ENCODE measurements around the gene TMEM145. TPM values are rescaled to one million over a fixed set of nuclear protein-coding genes. Genes with fewer than 3 reads are reported as not detected.
"Not testable (repeated sequence)": the region's sequence is repeated elsewhere in the genome, so short reads cannot be mapped to it uniquely, and the experiment has no call there.

The TMEM145 gene
- total RNA-seq, 1 experiment from 2014 or later = 3.0 TPM

- no peak for TF ChIP-seq SIN3A (IDR thresholded peaks at IDR 0.05; ENCODE audit: borderline replicate concordance, insufficient read depth, low read depth, low read length)
- no peak for TF ChIP-seq REST (IDR thresholded peaks at IDR 0.05; ENCODE audit: insufficient read depth in 1 of 2, low read depth in 2 of 2, low read length in 1 of 2)
- TF ChIP-seq, protein P1, sequence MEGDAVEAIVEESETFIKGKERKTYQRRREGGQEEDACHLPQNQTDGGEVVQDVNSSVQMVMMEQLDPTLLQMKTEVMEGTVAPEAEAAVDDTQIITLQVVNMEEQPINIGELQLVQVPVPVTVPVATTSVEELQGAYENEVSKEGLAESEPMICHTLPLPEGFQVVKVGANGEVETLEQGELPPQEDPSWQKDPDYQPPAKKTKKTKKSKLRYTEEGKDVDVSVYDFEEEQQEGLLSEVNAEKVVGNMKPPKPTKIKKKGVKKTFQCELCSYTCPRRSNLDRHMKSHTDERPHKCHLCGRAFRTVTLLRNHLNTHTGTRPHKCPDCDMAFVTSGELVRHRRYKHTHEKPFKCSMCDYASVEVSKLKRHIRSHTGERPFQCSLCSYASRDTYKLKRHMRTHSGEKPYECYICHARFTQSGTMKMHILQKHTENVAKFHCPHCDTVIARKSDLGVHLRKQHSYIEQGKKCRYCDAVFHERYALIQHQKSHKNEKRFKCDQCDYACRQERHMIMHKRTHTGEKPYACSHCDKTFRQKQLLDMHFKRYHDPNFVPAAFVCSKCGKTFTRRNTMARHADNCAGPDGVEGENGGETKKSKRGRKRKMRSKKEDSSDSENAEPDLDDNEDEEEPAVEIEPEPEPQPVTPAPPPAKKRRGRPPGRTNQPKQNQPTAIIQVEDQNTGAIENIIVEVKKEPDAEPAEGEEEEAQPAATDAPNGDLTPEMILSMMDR (IDR thresholded peaks at IDR 0.05) = no peak
- TF ChIP-seq TCF7L2 (IDR thresholded peaks at IDR 0.05; ENCODE audit: low read depth, low read length) = no peak
- Histone ChIP-seq H3K27me3 (ENCODE audit: control insufficient read depth, insufficient read depth, low read length) (no peaks in the 10 kb centered on the region), H3K4me1 (ENCODE audit: control insufficient read depth, insufficient read depth, low read length) (no peaks in the 10 kb centered on the region), H3K36me3 (ENCODE audit: control insufficient read depth, insufficient read depth, low read length) (no peaks in the 10 kb centered on the region), H3K4me3 (ENCODE audit: low read depth in 2 of 2, low read length in 2 of 2) (no peak overlapping the region), H3K9me3 (ENCODE audit: control insufficient read depth, insufficient read depth, low read depth, low read length) (no peaks in the 10 kb centered on the region), H3K27ac (ENCODE audit: low read length) (no peak overlapping the region)
- no TSS peak for BruUV-seq (replicated peaks)
- in situ Hi-C loops (cut with HindIII; ENCODE audit: low pct_unique_long_range_greater_than_20kb, low sequenced_read_pairs) (no loop called here), intact Hi-C loops (cut with micrococcal nuclease; ENCODE audit: unreplicated experiment) (no loop called here)
- ChIA-PET CTCF (no interaction called here), POLR2A (no interaction called here)
- DNase-seq (ENCODE audit: low read depth, low spot score) (no peak), ATAC-seq (no peak)
Observed at GRCh38 chr19:42335374-42335936, 22.3 kb downstream of the TMEM145 start.

DNA sequence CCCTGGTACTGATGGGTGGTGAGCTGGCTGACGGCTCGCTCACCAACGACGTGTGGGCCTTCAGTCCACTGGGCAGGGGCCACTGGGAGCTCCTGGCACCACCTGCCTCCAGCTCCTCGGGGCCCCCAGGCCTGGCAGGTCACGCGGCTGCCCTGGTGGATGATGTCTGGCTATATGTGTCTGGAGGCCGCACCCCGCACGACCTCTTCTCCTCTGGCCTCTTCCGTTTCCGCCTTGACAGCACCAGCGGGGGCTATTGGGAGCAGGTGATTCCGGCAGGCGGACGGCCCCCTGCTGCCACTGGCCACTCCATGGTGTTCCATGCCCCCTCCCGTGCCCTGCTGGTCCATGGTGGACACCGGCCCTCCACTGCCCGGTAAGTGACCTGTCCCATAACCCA lies 22.9 kb downstream of the TMEM145 start:
- H3K27me3 ChIP-seq (ENCODE audit: control insufficient read depth, insufficient read depth, low read length) = no peaks in the 10 kb centered on the region
- no peaks in the 10 kb centered on the region for H3K4me1 ChIP-seq (ENCODE audit: control insufficient read depth, insufficient read depth, low read length)
- ATAC-seq = no peak
- ChIA-PET CTCF (no interaction called here), POLR2A (no interaction called here)
- in situ Hi-C loops (cut with HindIII; ENCODE audit: low pct_unique_long_range_greater_than_20kb, low sequenced_read_pairs) = no loop called here
- intact Hi-C loops (cut with micrococcal nuclease; ENCODE audit: unreplicated experiment) = no loop called here
- TF ChIP-seq POLR2AphosphoS5 (IDR thresholded peaks at IDR 0.05; ENCODE audit: low read depth, low read length) (no peak), SIN3A (IDR thresholded peaks at IDR 0.05; ENCODE audit: borderline replicate concordance, insufficient read depth, low read depth, low read length) (no peak)
- TF ChIP-seq, protein P1 (IDR thresholded peaks at IDR 0.05) = no peak
- no TSS peak for BruUV-seq (replicated peaks)
- H3K36me3 ChIP-seq (ENCODE audit: control insufficient read depth, insufficient read depth, low read length) = no peaks in the 10 kb centered on the region
- no peak overlapping the region for H3K4me3 ChIP-seq (ENCODE audit: low read depth in 2 of 2, low read length in 2 of 2)
- H3K27ac ChIP-seq (ENCODE audit: low read length) = no peak overlapping the region
- H3K9me3 ChIP-seq (ENCODE audit: control insufficient read depth, insufficient read depth, low read depth, low read length) = no peaks in the 10 kb centered on the region
- DNase-seq (ENCODE audit: low read depth, low spot score) = no peak

DNA sequence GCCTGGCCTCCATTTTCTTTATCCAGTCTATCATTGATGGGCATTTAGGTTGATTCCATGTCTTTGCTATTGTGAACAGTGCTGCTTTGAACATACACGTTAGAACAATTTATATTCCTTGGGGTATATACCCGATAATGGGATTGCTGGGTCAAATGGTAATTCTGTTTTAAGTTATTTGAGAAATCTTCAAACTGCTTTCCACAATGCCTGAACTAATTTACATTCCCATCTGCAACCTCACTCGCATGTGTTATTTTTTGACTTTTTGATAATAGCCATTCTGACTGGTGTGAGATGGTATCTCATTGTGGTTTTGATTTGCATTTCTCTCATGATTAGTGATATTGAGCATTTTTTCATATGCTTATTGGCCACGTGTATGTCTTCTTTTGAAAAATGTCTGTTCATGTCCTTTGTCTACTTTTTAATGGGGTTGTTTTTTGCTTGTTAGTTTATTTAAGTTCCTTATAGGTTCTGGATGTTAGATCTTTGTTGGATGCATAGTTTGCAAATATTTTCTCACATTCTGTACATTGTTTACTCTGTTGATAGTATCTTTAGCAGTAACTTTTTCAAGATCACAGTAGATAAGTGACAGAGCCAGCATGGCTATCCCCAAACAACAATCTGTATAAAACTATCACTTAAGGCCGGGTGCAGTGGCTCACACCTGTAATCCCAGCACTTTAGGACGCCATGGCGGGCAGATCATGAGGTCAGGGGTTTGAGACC lies 26.2 kb downstream of the TMEM145 start:
- CTCF ChIA-PET; H3K9me3 ChIP-seq (ENCODE audit: control insufficient read depth, insufficient read depth, low read depth, low read length); ATAC-seq; H3K27ac ChIP-seq (ENCODE audit: low read length); in situ Hi-C loops (cut with HindIII; ENCODE audit: low pct_unique_long_range_greater_than_20kb, low sequenced_read_pairs); H3K27me3 ChIP-seq (ENCODE audit: control insufficient read depth, insufficient read depth, low read length); intact Hi-C loops (cut with micrococcal nuclease; ENCODE audit: unreplicated experiment); H3K4me3 ChIP-seq (ENCODE audit: low read depth in 2 of 2, low read length in 2 of 2); H3K36me3 ChIP-seq (ENCODE audit: control insufficient read depth, insufficient read depth, low read length); BruUV-seq (replicated peaks); POLR2A ChIA-PET; DNase-seq (ENCODE audit: low read depth, low spot score); H3K4me1 ChIP-seq (ENCODE audit: control insufficient read depth, insufficient read depth, low read length): not testable (repeated sequence)

DNA sequence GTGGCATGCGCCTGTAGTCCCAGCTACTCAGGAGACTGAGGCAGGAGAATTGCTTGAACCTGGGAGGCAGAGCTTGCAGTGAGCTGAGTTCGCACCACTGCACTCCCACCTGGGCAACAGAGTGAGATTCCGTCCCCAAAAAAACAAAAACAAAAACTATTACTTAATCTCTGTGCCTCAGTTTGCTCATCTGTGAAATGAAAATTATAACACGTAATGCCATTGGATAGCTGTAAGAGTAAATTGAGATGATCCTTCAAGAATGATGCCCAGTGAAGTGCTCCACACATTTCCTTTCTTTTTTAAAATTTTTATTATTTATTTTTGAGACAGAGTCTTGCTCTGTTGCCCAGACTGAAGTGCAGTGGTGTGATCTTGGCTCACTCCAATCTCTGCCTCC lies 26.8 kb downstream of the TMEM145 start:
- H3K9me3 ChIP-seq (ENCODE audit: control insufficient read depth, insufficient read depth, low read depth, low read length); BruUV-seq (replicated peaks); CTCF ChIA-PET; intact Hi-C loops (cut with micrococcal nuclease; ENCODE audit: unreplicated experiment); in situ Hi-C loops (cut with HindIII; ENCODE audit: low pct_unique_long_range_greater_than_20kb, low sequenced_read_pairs); ATAC-seq; H3K4me3 ChIP-seq (ENCODE audit: low read depth in 2 of 2, low read length in 2 of 2); H3K27me3 ChIP-seq (ENCODE audit: control insufficient read depth, insufficient read depth, low read length); DNase-seq (ENCODE audit: low read depth, low spot score); POLR2A ChIA-PET; H3K27ac ChIP-seq (ENCODE audit: low read length); H3K36me3 ChIP-seq (ENCODE audit: control insufficient read depth, insufficient read depth, low read length); H3K4me1 ChIP-seq (ENCODE audit: control insufficient read depth, insufficient read depth, low read length): not testable (repeated sequence)

Measured in Panc1 (cell line).